A549 treated with Mapracorat at 1 μM for 4 hours (cell line): Measurements from ENCODE around the gene RFXAP. TPM values are rescaled to one million over a fixed set of nuclear protein-coding genes. Genes with fewer than 3 reads are reported as not detected.

Source experiments
- total RNA-seq: library from RNA; stranded (reverse); fragments of 200-300 nt; extraction: Qiagen RNA extraction; gene quantifications from 5 replicates; pipeline ENCODE4 v1.2.3, GENCODE V29; 2022

RFXAP gene
- total RNA-seq, result 0.64 to 1.1 TPM (median 0.89 TPM) in 5 replicates

GRCh38 chr13:36818804-36819738 is at the start of gene RFXAP:
TSS of gene RFXAP (plus strand) at chr13:36819222. CDS start at chr13:36819358, 136 bp downstream.

Other genes starting within 250 kb of the RFXAP start
- gene SERTM1, start 145.2 kb upstream of the RFXAP start, total RNA-seq, result not detected in 5 replicates
- gene SMAD9, start 101.0 kb downstream of the RFXAP start, total RNA-seq, result 0.06 to 0.13 TPM (median 0.06 TPM) in 5 replicates
- gene ALG5, start 180.1 kb downstream of the RFXAP start, total RNA-seq, result 36.0 to 44.3 TPM (median 38.0 TPM) in 5 replicates
- 27.5 to 38.0 TPM (median 31.3 TPM) in 5 replicates for gene EXOSC8, start 181.6 kb downstream of the RFXAP start, total RNA-seq
- gene SUPT20H, start 240.5 kb downstream of the RFXAP start, total RNA-seq, result 20.6 to 23.3 TPM (median 22.0 TPM) in 5 replicates